Stimulated activated CD8-positive, alpha-beta memory T cell treated with anti-CD3 and anti-CD28 coated beads, Interleukin-4, amount 100 ng/mL, for 24 hours (primary cell): ENCODE data around the gene CHRNA9.
A peak's percentile ranks its signal among the peaks of the same experiment; 100 is the strongest.
"Not testable (repeated sequence)": the region's sequence is repeated elsewhere in the genome, so short reads cannot be mapped to it uniquely, and the experiment has no call there.

Experiments used
- DNase-seq: peaks from one replicate; pipeline ENCODE4 v3.0.0-alpha.2; 2020; ENCODE audit warnings: low read depth

Gene CHRNA9

GRCh38 chr4:40334591-40335524 is at the start of gene CHRNA9:
CHRNA9 (plus strand) TSS chr4:40335333; CDS start chr4:40335468, 135 bp downstream.
- DNase-seq = no peak

- DNase-seq = no peak
These were observed 49.4 kb upstream of the CHRNA9 start for GRCh38 chr4:40285692-40286091.

DNA sequence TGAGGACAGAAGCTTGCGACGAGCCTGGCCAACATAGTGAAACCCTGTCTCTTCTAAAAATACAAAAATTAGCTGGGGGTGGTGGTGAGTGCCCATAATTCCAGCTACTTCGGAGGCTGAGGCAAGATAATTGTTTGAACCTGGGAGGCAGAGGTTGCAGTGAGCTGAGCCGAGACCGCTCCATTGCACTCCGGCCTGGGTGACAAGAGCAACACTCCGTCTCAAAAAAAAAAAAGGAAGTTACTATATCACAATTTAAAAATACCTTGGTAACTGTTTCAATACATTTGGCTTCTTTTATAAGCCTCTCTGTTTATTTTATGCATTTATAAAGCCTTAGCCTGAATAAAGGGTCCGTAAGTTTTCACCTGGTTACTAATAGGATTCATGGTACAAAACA is 46.6 kb upstream of the CHRNA9 start:
- DNase-seq = no peak

GRCh38 chr4:40289366-40290188 is 45.6 kb upstream of the CHRNA9 start:
- no peak for DNase-seq

DNA sequence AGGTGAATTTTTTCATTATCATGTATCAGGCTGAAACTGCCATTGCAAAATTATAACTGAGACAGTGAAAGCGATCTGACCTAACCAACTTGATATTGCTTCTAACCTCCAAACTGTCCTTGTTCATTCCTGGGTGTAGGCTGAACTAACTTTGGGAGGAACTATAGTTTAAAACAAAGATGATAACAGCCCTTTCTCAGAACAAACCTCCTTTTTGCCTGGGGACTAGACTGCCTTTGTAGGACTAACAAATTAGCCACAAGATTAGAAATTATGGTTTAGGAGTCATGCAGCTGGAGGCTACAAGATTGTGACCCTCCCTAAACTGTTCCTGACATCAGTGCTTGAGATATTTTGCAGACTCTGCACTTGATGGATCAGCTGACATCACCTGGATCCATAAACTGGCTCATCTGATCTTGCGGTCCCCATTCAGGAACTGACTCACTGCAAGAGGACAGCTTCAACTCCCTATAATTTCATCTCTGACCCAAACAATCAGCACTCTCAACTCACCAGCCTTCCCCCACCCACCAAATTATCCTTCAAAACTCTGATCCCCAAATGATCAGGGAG is 44.4 kb upstream of the CHRNA9 start:
- not testable (repeated sequence) for DNase-seq

DNA sequence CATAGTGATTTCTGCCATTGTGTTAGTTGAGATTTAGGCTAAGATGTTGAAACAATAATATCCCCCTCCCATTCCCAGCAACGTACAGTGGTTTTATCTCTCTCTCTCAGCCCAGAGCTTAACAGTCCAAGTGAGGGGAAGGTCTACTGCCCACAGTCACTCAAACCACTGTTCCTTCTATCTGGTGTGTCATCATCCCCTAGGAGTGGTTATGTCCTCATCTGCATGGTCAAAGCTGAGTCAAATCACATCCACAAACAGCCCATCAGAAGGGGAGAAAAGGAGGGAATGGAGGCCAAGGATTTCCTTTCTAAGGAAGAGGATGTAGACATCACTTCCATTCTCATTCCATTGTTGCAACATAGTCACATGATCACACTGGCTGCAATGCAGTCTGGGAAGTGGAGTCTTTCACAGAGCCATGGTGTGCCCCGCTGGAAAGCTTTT is 42.8 kb upstream of the CHRNA9 start:
- DNase-seq = no peak

GRCh38 chr4:40294339-40294738 is 40.8 kb upstream of the CHRNA9 start:
- no peak for DNase-seq

- not testable (repeated sequence) for DNase-seq
These were observed 40.1 kb upstream of the CHRNA9 start for GRCh38 chr4:40295030-40295429.

DNA sequence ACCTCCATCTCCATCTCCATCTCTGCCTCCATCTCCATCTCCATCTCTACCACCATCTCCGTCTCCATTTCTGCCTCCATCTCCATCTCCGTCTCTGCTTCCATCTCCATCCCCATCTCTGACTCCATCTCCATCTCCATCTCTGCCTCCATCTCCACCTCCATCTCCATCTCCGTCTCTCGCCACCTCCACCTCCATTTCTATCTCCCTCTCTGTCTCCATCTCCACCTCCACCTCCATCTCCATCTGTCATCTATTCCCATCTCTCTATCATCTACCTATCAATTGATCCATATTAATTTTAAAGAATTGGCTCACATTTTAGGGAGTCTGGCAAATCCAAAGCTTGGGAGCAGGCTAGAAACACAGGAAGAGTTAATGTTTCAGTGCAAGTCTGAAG is 39.6 kb upstream of the CHRNA9 start:
- DNase-seq = no peak

DNA sequence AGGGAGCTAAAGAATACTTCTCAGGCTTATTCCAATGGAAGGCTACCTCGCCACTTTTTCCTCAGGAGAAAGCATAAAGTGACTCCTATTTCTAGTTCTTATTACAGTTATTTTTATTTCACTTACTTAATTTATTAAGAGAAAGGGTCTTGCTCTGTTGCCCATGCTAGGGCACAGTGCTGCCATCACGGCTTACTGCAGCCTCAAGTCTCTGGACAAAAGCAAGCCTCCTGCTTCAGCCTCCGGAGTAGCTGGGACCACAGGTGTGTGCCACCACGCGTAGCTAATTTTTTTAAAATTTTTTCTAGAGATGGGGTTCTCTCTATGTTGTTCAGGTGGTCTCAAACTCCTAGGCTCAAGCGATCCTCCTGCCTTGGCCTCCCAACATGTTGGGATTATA is 36.0 kb upstream of the CHRNA9 start:
- DNase-seq = no peak

GRCh38 chr4:40299811-40300292 is 35.3 kb upstream of the CHRNA9 start:
- no peak for DNase-seq

GRCh38 chr4:40300371-40301162 is 34.6 kb upstream of the CHRNA9 start:
- no peak for DNase-seq

- DNase-seq = no peak
These were observed 33.5 kb upstream of the CHRNA9 start for GRCh38 chr4:40301603-40302002.

DNA sequence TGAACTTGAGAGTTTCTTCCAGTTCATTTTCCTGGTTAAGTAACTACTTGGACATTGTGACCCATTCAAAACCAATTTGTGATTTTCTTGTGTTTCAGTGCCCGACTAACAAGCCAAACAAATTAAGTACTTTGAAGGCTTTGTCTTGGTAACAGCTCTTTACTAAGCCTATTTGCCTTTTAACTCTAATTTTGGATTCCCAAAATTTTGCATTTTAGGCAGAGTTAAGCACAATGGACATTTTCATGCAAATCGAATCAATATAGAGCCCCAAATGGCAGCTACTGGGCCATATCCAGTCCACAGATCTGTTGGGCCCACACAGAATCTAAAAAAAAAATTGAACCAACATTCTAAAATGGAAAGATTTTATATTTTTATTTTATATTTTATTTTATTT is 31.4 kb upstream of the CHRNA9 start:
- DNase-seq = no peak

GRCh38 chr4:40305328-40306170 is 29.6 kb upstream of the CHRNA9 start:
- peak; percentile 42 for DNase-seq

DNA sequence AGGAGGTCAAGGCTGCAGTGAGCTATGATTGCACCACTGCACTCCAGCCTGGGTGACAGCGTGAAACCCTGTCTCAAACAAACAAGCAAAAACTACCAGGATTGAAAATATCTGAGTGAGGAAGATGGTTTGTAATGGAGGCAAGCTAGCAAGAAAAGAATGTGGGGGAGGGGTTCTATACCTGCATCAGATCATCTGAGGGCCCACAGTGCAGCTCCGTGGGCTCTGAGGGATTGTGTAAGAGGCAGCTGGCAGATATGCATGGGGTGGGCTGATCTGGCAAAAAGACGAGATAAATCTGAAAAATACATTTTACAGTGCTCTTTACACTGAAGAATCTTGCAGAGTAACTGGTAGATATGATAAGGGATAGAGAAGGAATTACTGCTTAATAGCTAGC is 28.9 kb upstream of the CHRNA9 start:
- DNase-seq = no peak

DNA sequence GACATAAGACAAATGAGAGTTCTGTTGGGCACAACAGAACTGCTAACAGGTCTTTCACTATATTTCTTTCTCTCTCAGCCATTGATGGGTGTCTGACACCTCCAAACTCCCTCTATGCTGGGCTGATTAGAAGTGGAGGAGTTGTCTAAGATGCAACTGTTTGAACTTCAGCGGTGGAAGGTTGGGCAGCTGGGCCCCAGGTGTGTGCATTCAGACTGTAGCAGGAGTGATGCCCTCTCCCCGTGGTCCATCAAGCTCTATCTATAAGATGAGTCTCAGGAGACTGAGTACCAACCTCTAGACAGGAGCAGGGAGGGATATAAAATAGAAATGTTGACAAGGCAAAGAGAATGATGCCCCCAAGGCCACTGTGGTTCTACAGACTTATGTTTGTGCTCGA is 28.2 kb upstream of the CHRNA9 start:
- no peak for DNase-seq

- DNase-seq = peak; percentile 33
These were observed 27.3 kb upstream of the CHRNA9 start for GRCh38 chr4:40307627-40308497.

DNA sequence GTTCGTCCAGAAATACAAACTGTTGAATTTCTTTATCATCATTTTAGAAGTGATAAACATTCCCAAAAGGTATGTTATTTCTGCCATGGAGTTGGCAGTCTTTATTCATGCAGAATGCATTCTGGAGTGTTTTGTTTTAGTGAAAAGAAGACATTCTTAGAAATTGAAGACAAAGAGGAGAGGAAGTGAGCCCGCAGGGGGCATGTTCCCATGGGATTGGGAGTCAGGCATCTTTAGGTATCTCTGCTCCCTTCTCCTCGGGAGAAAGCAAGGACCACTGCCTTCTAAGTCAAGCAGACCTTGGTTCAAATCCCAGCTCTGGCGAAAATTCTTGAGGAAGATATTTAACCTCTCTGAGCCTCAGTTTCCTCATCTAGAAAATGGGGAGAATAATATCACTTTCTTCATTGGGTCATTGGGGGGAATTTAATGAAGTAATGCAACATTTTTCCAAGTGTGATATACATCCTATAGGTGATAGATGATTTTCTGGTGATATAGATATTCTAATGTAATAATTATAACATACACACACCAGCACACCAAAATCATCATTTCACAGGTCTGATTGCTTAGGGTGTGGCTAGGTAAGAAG is 26.5 kb upstream of the CHRNA9 start:
- DNase-seq = no peak
